DOHH2 (cell line): ENCODE data around the gene PRKCH.

Source experiments
- H3F3A ChIP-seq: fragments of 200-600 bp; sonication (generic), shearing (Covaris generic); 2 replicates; pipeline ENCODE4 v1.6.0; 2016; ENCODE audit warnings: antibody characterized with exemption, mild to moderate bottlenecking; ENCODE audit not compliant: control insufficient read depth, insufficient read depth
- H3K27ac ChIP-seq: fragments of 200-600 bp; sonication (generic); 2 replicates; pipeline ENCODE4 v1.5.1; 2014; ENCODE audit warnings: low read depth, mild to moderate bottlenecking, low read length, moderate library complexity
- H3K27me3 ChIP-seq: fragments of 200-600 bp; sonication (generic); 2 replicates; pipeline ENCODE4 v1.6.1; 2014; ENCODE audit warnings: mild to moderate bottlenecking, low read length, mixed read lengths; ENCODE audit not compliant: control insufficient read depth
- H3K36me3 ChIP-seq: fragments of 200-600 bp; sonication (generic); 2 replicates; pipeline ENCODE4 v1.6.1; 2014; ENCODE audit warnings: mild to moderate bottlenecking, low read length, moderate library complexity, mixed read lengths; ENCODE audit not compliant: control insufficient read depth
- H3K4me1 ChIP-seq: fragments of 200-600 bp; sonication (generic); 2 replicates; pipeline ENCODE4 v1.6.1; 2014; ENCODE audit warnings: mild to moderate bottlenecking, low read length, mixed read lengths; ENCODE audit not compliant: control insufficient read depth
- H3K4me2 ChIP-seq: fragments of 200-600 bp; sonication (generic); 2 replicates; pipeline ENCODE4 v1.6.0; 2014; ENCODE audit warnings: mild to moderate bottlenecking, low read length, moderate library complexity
- H3K4me3 ChIP-seq: fragments of 200-600 bp; sonication (generic); 2 replicates; pipeline ENCODE4 v1.5.1; 2014; ENCODE audit warnings: mild to moderate bottlenecking, low read length, mixed read lengths
- H3K79me2 ChIP-seq: fragments of 200-600 bp; sonication (generic); 2 replicates; pipeline ENCODE4 v1.6.1; 2014; ENCODE audit warnings: mild to moderate bottlenecking, low read length, mixed read lengths; ENCODE audit not compliant: control insufficient read depth
- H3K9me2 ChIP-seq: fragments of 200-600 bp; sonication (generic); replicated peaks from 2 replicates; pipeline ENCODE4 v1.6.1; 2014; ENCODE audit warnings: mild to moderate bottlenecking, low read length, mixed read lengths; ENCODE audit not compliant: control insufficient read depth
- H3K9me3 ChIP-seq: fragments of 200-600 bp; sonication (generic); 2 replicates; pipeline ENCODE4 v1.6.1; 2014; ENCODE audit warnings: antibody characterized with exemption, low read length, mixed read lengths; ENCODE audit not compliant: control insufficient read depth, insufficient read depth
- H4K20me1 ChIP-seq: fragments of 200-600 bp; sonication (generic); 2 replicates; pipeline ENCODE4 v1.6.0; 2014; ENCODE audit warnings: low read depth, mild to moderate bottlenecking, antibody characterized with exemption, low read length, moderate library complexity; ENCODE audit not compliant: control insufficient read depth, insufficient read depth
- EZH2phosphoT487 ChIP-seq: fragments of 200-600 bp; sonication (generic); IDR thresholded peaks from 2 replicates; pipeline ENCODE4 v1.6.1; 2017; ENCODE audit warnings: borderline replicate concordance, mild to moderate bottlenecking, antibody characterized with exemption, low read length, moderate library complexity, mixed read lengths
- TF ChIP-seq, protein P1 (sequence below): fragments of 200-600 bp; sonication (generic); IDR thresholded peaks from one replicate; pipeline ENCODE4 v1.5.1; 2014; ENCODE audit warnings: antibody characterized with exemption, mild to moderate bottlenecking, low read depth, low read length; ENCODE audit not compliant: poor library complexity, severe bottlenecking

PRKCH gene

DNA sequence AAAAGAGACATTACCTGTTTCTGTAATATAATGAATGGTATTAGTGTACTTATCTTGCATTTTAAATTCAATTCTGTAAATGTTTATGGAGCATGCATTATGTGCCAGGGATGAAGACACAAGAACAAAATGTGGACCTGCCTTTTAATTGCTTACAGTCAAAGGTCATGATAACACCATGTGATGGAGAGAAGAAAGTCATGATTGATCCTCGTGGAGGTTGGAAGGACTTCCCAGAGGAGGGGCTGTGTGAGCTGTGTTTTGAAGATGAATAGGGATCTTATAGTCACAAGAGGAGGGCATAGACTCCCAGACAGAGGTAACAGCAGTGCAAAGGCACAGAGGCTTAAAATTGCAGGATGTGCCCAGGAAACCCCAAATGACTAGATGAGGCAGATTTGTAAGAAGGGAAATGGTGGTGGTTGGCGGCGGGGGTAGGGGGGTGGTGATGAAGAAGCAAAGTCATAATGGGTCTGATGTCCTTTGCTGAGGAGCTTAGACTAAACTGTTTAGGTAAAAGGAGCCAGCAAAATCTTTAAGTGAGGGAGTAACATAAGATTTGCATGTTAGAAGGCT is 151.5 kb downstream of the PRKCH start:
- Histone ChIP-seq H3K9me3 (no peaks in the 10 kb centered on the region), H3K27ac (peak overlapping the region; percentile 100), H3K4me2 (peak overlapping the region; percentile 82), H3K4me3 (peak overlapping the region; percentile 62), H4K20me1 (no peaks in the 10 kb centered on the region), H3K27me3 (no peaks in the 10 kb centered on the region), H3K4me1 (peaks cover 80% of the 10 kb centered on the region), H3K36me3 (no peaks in the 10 kb centered on the region; the same call in 1 of the 2 replicates), H3K9me2 (no peaks in the 10 kb centered on the region), H3K79me2 (peaks cover 9% of the 10 kb centered on the region), H3F3A (peaks cover 31% of the 10 kb centered on the region)
- no peak for TF ChIP-seq EZH2phosphoT487
- TF ChIP-seq, protein P1, sequence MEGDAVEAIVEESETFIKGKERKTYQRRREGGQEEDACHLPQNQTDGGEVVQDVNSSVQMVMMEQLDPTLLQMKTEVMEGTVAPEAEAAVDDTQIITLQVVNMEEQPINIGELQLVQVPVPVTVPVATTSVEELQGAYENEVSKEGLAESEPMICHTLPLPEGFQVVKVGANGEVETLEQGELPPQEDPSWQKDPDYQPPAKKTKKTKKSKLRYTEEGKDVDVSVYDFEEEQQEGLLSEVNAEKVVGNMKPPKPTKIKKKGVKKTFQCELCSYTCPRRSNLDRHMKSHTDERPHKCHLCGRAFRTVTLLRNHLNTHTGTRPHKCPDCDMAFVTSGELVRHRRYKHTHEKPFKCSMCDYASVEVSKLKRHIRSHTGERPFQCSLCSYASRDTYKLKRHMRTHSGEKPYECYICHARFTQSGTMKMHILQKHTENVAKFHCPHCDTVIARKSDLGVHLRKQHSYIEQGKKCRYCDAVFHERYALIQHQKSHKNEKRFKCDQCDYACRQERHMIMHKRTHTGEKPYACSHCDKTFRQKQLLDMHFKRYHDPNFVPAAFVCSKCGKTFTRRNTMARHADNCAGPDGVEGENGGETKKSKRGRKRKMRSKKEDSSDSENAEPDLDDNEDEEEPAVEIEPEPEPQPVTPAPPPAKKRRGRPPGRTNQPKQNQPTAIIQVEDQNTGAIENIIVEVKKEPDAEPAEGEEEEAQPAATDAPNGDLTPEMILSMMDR = no peak

DNA sequence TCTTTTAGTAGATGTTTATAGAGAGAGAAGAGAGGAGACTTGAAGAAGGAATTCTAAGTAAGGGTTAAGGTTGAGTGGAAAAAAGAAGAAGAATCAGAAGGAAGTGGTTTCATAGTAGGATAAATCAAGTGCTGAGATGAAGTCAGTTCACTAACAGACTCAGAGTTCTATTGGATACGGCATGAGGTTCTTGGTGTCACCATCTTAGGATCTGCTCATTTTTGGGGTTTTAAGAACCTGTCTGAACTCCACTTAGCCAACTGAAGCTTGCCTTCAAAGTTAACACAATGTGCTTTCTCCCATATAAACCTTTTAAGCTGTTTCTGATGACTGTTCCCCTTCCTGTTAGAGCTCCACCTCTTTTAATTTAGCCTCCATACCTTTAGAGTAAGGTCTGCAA is 152.6 kb downstream of the PRKCH start:
- H3K36me3 ChIP-seq = no peaks in the 10 kb centered on the region; the same call in 1 of the 2 replicates
- peaks cover 12% of the 10 kb centered on the region for H3K79me2 ChIP-seq
- no peaks in the 10 kb centered on the region for H3K9me3 ChIP-seq
- H3K4me1 ChIP-seq = peaks cover 91% of the 10 kb centered on the region
- TF ChIP-seq, protein P1 = no peak
- TF ChIP-seq EZH2phosphoT487 = no peak
- peak overlapping the region; percentile 82 for H3K4me2 ChIP-seq
- H3K27ac ChIP-seq = peak overlapping the region; percentile 100
- H3K4me3 ChIP-seq = peak overlapping the region; percentile 62
- H4K20me1 ChIP-seq = no peaks in the 10 kb centered on the region
- no peaks in the 10 kb centered on the region for H3K27me3 ChIP-seq
- H3F3A ChIP-seq = peaks cover 35% of the 10 kb centered on the region
- H3K9me2 ChIP-seq = no peaks in the 10 kb centered on the region

DNA sequence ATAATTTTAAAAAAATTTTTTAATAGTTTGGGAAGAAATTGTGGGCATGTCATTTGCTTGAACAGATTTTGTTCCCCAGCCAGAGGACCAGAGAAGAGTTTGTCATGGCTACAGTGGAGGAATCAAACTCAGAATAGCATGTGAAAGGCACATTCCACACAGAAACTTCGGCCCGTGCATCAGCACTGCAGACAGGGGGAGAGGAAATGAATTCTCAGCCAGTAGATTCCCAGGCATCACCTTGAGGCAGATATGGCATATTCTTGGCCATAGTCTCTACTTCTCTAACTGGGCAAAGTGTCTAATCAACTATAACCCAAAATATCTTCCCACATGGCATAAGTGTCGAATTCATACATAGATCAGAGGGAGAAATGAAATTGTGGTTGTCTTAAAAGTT is 153.3 kb downstream of the PRKCH start:
- Histone ChIP-seq H3K27ac (peak overlapping the region; percentile 100), H3K79me2 (peaks cover 12% of the 10 kb centered on the region), H3F3A (peaks cover 33% of the 10 kb centered on the region), H3K4me3 (peak overlapping the region; percentile 67), H3K36me3 (no peaks in the 10 kb centered on the region; the same call in 1 of the 2 replicates), H3K4me2 (peak overlapping the region; percentile 89), H4K20me1 (no peaks in the 10 kb centered on the region), H3K27me3 (no peaks in the 10 kb centered on the region), H3K4me1 (peaks cover 96% of the 10 kb centered on the region), H3K9me2 (no peaks in the 10 kb centered on the region), H3K9me3 (no peaks in the 10 kb centered on the region)
- no peak for TF ChIP-seq EZH2phosphoT487

DNA sequence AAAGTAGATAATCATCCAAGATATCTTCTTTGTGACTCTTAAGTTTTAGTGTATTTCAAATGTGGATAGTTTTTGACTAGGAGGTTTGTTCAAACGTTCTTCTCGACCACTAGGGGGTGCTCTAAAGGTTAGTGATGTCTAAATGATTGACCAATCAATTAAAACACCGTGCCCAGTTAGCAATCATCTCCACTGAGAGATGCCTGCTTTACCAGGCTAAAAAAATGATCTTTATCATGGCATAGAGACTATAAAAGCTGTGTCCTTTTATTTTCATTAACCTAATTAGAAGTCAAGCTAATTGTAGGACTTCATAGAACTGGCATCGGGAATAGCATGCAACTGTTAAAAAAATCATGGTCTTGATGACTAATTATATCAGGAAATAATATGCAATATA is 153.9 kb downstream of the PRKCH start:
- no peaks in the 10 kb centered on the region for H3K9me3 ChIP-seq
- H4K20me1 ChIP-seq = no peaks in the 10 kb centered on the region
- peaks cover 33% of the 10 kb centered on the region for H3F3A ChIP-seq
- peak overlapping the region; percentile 100 for H3K27ac ChIP-seq
- no peaks in the 10 kb centered on the region for H3K27me3 ChIP-seq
- no peaks in the 10 kb centered on the region for H3K9me2 ChIP-seq
- H3K4me1 ChIP-seq = peaks cover 100% of the 10 kb centered on the region
- H3K79me2 ChIP-seq = peaks cover 12% of the 10 kb centered on the region
- peak overlapping the region; percentile 67 for H3K4me3 ChIP-seq
- TF ChIP-seq, protein P1 = peak; percentile 87
- no peak for TF ChIP-seq EZH2phosphoT487
- H3K36me3 ChIP-seq = no peaks in the 10 kb centered on the region; the same call in 1 of the 2 replicates
- H3K4me2 ChIP-seq = peak overlapping the region; percentile 89
